Measurements from ENCODE around the gene DPEP2. TPM values are rescaled to one million over a fixed set of nuclear protein-coding genes. Genes with fewer than 3 reads are reported as not detected.

DPEP2 gene
- total RNA-seq, 1 experiment from 2014 or later: not detected

DNA sequence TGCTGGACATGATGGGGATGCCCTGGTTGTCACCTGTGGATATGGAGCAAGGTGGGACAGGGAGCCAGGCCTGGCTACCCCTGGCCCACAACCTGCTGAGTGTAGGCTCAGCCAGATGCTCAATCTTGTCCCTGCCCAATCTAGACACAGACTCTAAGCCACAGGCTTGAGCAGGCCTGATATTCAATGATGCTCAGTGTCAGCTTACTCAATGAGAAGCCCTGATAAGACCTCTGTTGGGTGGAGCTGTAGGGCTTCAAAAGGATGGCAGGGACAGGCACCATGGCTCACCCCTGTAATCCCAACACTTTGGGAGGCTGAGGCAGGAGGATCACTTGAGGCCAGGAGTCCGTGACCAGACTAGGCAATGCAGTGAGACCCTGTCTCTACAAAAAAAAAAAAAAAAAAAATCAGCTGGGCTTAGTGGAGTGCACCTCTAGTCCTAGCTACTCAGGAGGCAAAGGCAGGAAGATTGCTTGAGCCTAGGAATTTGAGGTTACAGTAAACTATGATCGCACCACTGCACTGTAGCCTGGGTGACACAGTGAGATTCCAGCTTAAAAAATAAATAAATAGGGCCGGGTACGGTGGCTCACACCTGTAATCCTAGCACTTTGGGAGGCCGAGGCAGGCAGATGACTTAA lies 58.7 kb downstream of the DPEP2 start:
- CTCF ChIA-PET: no interaction called here
- Histone ChIP-seq H3K79me2 (ENCODE audit: insufficient read depth, low read length) (peaks cover 15% of the 10 kb centered on the region; the same call in 1 of the 2 replicates), H4K20me1 (ENCODE audit: insufficient read depth) (no peaks in the 10 kb centered on the region), H2AFZ (ENCODE audit: low read depth, low read length, poor library complexity, severe bottlenecking) (no peak overlapping the region), H3K4me3 (replicated peaks in 1 of 2; ENCODE audit: low read depth in 1 of 2, low read length in 2 of 2) (no peak overlapping the region), H3K4me1 (ENCODE audit: control insufficient read depth in 1 of 2, insufficient read depth in 2 of 2, low read length in 2 of 2) (peaks cover 3 to 25% of the 10 kb centered on the region in 2 experiments; a peak in 3 of 4 replicates), H3K4me2 (ENCODE audit: low read length) (no peak overlapping the region), H3K27ac (ENCODE audit: low read depth, low read length) (no peak overlapping the region), H3K9me3 (ENCODE audit: control insufficient read depth in 1 of 2, insufficient read depth in 1 of 2, low read depth in 1 of 2, low read length in 2 of 2) (no peaks in the 10 kb centered on the region), H3K9me2 (ENCODE audit: insufficient read depth) (no peaks in the 10 kb centered on the region), H3K36me3 (ENCODE audit: control insufficient read depth in 1 of 2, insufficient read depth in 2 of 2, low read length in 2 of 2) (peaks cover 0 to 7% of the 10 kb centered on the region in 2 experiments; a peak in 2 of 4 replicates), H3K9ac (ENCODE audit: low read length) (no peak overlapping the region), H3K27me3 (ENCODE audit: insufficient read depth, low read length) (no peaks in the 10 kb centered on the region)
- DNase-seq (ENCODE audit: low read depth, low spot score) (no peak), ATAC-seq (no peak)
- intact Hi-C loops (cut with micrococcal nuclease): no loop called here
- TF ChIP-seq JUND (IDR thresholded peaks at IDR 0.05) (0 out of 2 replicates have a peak, but pooled peaks have one; percentile 15), EZH2 (IDR thresholded peaks at IDR 0.05) (no peak)
- POLR2A ChIA-PET: no interaction called here
- RAD21 ChIA-PET (ENCODE audit: low non-redundant PET in 1 of 2, low total read pairs in 2 of 2, uncharacterized antibody in 2 of 2, unreplicated experiment in 2 of 2): no interaction called here
- no TSS peak for BruUV-seq (replicated peaks)

DNA sequence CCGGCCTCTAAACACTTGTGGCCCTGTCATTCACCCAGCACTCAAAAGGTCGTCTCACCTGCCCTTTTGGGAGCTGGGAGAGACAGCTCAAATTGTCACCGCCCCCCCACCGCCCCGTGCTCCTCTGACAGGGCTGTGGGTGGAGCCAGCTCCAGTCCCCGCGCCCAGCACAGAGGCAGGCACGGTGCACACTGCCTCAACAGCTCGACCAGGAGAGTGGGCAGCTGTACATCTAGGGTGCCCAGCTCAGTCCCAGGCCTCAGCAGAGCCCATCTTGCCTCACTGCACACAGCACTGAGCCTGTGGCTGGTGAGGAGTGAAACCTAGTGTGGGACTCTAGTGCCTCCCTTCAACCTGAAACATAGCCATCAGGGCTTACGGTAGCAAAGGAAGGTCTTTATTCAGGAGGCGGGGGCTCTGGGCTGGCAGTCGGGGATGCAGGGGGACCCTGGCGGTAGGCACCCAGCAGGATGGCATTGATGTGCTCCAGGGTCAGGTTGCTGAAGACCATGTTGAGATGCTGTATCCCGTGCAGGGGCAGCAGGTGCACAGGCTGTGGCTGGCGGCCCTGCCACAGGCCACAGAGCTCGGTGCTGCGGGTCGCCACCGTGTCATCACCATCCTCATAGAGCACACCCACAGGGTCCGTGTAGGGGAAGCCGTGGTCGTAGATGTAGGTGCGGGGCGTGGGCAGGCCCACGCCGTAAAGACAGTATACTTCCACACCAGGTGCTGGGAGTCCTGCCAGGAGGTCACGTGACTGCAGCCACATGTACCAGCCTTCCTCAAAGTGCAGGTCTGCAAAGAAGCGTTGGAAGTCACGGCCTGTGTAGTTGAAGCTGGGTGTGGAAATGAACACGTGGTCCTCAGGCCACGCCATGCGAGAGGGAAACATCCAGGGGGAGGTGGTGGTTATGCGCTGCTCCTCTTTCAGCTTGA lies 59.5 kb downstream of the DPEP2 start:
- ATAC-seq (no peak), DNase-seq (ENCODE audit: low read depth, low spot score) (no peak)
- no peaks in the 10 kb centered on the region for H3K9me3 ChIP-seq (ENCODE audit: control insufficient read depth in 1 of 2, insufficient read depth in 1 of 2, low read depth in 1 of 2, low read length in 2 of 2)
- H3K27me3 ChIP-seq (ENCODE audit: insufficient read depth, low read length): no peaks in the 10 kb centered on the region
- RAD21 ChIA-PET (ENCODE audit: low non-redundant PET in 1 of 2, low total read pairs in 2 of 2, uncharacterized antibody in 2 of 2, unreplicated experiment in 2 of 2): no interaction called here
- H2AFZ ChIP-seq (ENCODE audit: low read depth, low read length, poor library complexity, severe bottlenecking): no peak overlapping the region
- H3K79me2 ChIP-seq (ENCODE audit: insufficient read depth, low read length): peaks cover 21% of the 10 kb centered on the region
- no peak overlapping the region for H3K27ac ChIP-seq (ENCODE audit: low read depth, low read length)
- no peak overlapping the region for H3K4me3 ChIP-seq (replicated peaks in 1 of 2; ENCODE audit: low read depth in 1 of 2, low read length in 2 of 2)
- peaks cover 0 to 7% of the 10 kb centered on the region in 2 experiments; a peak in 2 of 4 replicates for H3K36me3 ChIP-seq (ENCODE audit: control insufficient read depth in 1 of 2, insufficient read depth in 2 of 2, low read length in 2 of 2)
- intact Hi-C loops (cut with micrococcal nuclease): loop anchor here (5.0 to 10.0 kb wide), 2 partner anchors 122 to 415 kb away; partner anchors contain the start of gene RIPOR1
- BruUV-seq (replicated peaks): no TSS peak
- H4K20me1 ChIP-seq (ENCODE audit: insufficient read depth): no peaks in the 10 kb centered on the region
- H3K4me2 ChIP-seq (ENCODE audit: low read length): no peak overlapping the region
- TF ChIP-seq RAD21 (IDR thresholded peaks at IDR 0.05; ENCODE audit: low read depth): no peak
- no peak for TF ChIP-seq CEBPB (IDR thresholded peaks at IDR 0.05; ENCODE audit: low read depth)
- no peak for TF ChIP-seq YY1 (IDR thresholded peaks at IDR 0.05; ENCODE audit: extremely low read depth, insufficient replicate concordance, low read depth, low read length)
- no peak for TF ChIP-seq SRF (IDR thresholded peaks at IDR 0.05; ENCODE audit: low read depth)
- TF ChIP-seq, protein P1, sequence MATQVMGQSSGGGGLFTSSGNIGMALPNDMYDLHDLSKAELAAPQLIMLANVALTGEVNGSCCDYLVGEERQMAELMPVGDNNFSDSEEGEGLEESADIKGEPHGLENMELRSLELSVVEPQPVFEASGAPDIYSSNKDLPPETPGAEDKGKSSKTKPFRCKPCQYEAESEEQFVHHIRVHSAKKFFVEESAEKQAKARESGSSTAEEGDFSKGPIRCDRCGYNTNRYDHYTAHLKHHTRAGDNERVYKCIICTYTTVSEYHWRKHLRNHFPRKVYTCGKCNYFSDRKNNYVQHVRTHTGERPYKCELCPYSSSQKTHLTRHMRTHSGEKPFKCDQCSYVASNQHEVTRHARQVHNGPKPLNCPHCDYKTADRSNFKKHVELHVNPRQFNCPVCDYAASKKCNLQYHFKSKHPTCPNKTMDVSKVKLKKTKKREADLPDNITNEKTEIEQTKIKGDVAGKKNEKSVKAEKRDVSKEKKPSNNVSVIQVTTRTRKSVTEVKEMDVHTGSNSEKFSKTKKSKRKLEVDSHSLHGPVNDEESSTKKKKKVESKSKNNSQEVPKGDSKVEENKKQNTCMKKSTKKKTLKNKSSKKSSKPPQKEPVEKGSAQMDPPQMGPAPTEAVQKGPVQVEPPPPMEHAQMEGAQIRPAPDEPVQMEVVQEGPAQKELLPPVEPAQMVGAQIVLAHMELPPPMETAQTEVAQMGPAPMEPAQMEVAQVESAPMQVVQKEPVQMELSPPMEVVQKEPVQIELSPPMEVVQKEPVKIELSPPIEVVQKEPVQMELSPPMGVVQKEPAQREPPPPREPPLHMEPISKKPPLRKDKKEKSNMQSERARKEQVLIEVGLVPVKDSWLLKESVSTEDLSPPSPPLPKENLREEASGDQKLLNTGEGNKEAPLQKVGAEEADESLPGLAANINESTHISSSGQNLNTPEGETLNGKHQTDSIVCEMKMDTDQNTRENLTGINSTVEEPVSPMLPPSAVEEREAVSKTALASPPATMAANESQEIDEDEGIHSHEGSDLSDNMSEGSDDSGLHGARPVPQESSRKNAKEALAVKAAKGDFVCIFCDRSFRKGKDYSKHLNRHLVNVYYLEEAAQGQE (IDR thresholded peaks at IDR 0.05; ENCODE audit: low read depth): no peak
- no peak for TF ChIP-seq FOSL1 (IDR thresholded peaks at IDR 0.05; ENCODE audit: low read depth)
- TF ChIP-seq, protein P2, sequence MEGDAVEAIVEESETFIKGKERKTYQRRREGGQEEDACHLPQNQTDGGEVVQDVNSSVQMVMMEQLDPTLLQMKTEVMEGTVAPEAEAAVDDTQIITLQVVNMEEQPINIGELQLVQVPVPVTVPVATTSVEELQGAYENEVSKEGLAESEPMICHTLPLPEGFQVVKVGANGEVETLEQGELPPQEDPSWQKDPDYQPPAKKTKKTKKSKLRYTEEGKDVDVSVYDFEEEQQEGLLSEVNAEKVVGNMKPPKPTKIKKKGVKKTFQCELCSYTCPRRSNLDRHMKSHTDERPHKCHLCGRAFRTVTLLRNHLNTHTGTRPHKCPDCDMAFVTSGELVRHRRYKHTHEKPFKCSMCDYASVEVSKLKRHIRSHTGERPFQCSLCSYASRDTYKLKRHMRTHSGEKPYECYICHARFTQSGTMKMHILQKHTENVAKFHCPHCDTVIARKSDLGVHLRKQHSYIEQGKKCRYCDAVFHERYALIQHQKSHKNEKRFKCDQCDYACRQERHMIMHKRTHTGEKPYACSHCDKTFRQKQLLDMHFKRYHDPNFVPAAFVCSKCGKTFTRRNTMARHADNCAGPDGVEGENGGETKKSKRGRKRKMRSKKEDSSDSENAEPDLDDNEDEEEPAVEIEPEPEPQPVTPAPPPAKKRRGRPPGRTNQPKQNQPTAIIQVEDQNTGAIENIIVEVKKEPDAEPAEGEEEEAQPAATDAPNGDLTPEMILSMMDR (IDR thresholded peaks at IDR 0.05 in 2 of 3, conservative IDR thresholded peaks at IDR 0.05 in 1 of 3; ENCODE audit: borderline replicate concordance in 1 of 3, insufficient read depth in 1 of 3, low read depth in 2 of 3, low read length in 2 of 3): no peak
- no peak for TF ChIP-seq ZNF274 (IDR thresholded peaks at IDR 0.05; ENCODE audit: low read depth, low read length)
- TF ChIP-seq EGR1 (IDR thresholded peaks at IDR 0.05; ENCODE audit: low read depth): no peak
- POLR2A ChIA-PET: no interaction called here
- no peak overlapping the region for H3K9ac ChIP-seq (ENCODE audit: low read length)
- H3K4me1 ChIP-seq (ENCODE audit: control insufficient read depth in 1 of 2, insufficient read depth in 2 of 2, low read length in 2 of 2): peaks cover 3 to 32% of the 10 kb centered on the region in 2 experiments; a peak in 3 of 4 replicates
- H3K9me2 ChIP-seq (ENCODE audit: insufficient read depth): no peaks in the 10 kb centered on the region
- CTCF ChIA-PET: no interaction called here
